Measurements from ENCODE around the gene SPECC1.

The SPECC1 gene

DNA sequence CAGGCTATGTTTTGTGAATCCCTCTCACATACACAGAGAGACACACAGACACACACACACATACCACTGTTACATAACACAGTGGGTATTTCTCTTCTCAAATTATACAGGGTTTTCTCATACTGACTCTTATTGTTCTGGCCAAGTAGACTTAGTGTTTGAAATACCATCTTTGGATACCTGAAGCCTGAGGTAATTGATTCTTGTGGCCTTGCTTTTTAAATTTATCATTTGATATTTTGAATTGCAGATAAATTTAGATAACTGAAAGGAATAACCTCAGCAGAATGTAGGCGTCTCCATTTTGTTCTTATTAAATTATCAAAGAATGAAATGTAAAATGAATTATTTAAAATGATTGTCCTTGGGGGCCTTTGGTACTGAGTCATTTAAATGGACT, 234.4 kb downstream of the SPECC1 start:
- H3K4me3 ChIP-seq (ENCODE audit: low read length) = no peak overlapping the region
- DNase-seq (ENCODE audit: low read depth) = peak; percentile 27
- TF ChIP-seq, protein P1, sequence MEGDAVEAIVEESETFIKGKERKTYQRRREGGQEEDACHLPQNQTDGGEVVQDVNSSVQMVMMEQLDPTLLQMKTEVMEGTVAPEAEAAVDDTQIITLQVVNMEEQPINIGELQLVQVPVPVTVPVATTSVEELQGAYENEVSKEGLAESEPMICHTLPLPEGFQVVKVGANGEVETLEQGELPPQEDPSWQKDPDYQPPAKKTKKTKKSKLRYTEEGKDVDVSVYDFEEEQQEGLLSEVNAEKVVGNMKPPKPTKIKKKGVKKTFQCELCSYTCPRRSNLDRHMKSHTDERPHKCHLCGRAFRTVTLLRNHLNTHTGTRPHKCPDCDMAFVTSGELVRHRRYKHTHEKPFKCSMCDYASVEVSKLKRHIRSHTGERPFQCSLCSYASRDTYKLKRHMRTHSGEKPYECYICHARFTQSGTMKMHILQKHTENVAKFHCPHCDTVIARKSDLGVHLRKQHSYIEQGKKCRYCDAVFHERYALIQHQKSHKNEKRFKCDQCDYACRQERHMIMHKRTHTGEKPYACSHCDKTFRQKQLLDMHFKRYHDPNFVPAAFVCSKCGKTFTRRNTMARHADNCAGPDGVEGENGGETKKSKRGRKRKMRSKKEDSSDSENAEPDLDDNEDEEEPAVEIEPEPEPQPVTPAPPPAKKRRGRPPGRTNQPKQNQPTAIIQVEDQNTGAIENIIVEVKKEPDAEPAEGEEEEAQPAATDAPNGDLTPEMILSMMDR (conservative IDR thresholded peaks at IDR 0.05; ENCODE audit: low read length) = no peak

DNA sequence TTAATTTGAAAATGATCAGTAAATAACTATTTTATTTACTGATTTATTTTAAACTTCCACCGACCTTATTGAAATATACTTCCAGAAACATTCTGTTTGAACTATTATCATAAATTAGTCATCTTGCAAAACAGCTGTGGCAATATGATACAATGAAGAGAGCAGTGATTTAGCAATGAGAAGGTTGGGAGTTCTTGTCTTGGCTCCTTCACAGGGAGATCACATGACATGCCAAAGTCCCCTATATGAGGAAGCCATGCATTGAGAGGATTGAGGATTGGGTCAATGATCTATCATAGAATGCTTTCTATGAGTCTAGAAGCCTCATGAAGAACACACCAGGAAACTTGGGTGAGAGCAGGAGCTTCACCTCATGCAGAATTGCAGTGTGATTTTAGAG, 235.5 kb downstream of the SPECC1 start:
- no peak for DNase-seq (ENCODE audit: low read depth)
- TF ChIP-seq, protein P1 (conservative IDR thresholded peaks at IDR 0.05; ENCODE audit: low read length) = no peak
- no peak overlapping the region for H3K4me3 ChIP-seq (ENCODE audit: low read length)

DNA sequence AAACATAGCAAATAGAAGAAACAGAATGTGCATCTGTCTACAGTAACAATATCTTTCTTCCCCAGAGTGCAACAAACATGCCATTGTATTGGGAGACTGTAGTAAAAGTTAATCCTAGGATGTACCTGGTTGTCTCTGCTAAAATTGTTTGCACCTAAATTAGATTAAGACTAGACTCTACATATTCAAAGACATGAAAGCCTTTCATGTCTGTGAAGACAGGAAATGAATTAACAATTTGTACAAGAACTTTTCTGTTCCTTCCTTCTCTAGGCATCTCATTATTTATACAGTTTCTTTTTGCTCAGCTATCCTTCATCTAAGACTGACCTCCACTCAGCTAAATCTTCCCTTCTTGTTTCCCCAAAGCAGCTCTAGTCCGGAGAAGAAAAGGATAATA, 237.5 kb downstream of the SPECC1 start:
- no peak for DNase-seq (ENCODE audit: low read depth)
- TF ChIP-seq, protein P1 (conservative IDR thresholded peaks at IDR 0.05; ENCODE audit: low read length) = no peak
- no peak overlapping the region for H3K4me3 ChIP-seq (ENCODE audit: low read length)

DNA sequence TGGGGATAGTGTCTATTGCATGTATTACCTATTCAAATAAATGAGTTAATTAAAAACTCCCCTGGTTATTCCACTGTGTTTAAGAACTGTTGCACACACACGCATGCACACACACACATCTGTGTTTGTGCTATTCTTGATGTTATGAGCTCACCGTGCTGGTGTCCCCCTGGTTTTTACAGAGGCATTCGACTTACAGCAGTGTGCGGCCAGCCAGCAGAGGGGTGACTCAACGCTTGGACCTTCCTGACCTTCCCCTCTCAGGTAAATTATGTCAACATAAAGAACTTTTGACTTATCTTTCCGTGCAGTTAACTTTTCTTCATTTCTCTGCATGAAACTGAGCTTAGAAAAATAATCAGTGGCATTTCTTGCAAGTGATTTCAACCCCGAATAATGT, 244.2 kb downstream of the SPECC1 start:
- DNase-seq (ENCODE audit: low read depth) = no peak
- TF ChIP-seq, protein P1 (conservative IDR thresholded peaks at IDR 0.05; ENCODE audit: low read length) = no peak
- H3K4me3 ChIP-seq (ENCODE audit: low read length) = no peak overlapping the region

DNA sequence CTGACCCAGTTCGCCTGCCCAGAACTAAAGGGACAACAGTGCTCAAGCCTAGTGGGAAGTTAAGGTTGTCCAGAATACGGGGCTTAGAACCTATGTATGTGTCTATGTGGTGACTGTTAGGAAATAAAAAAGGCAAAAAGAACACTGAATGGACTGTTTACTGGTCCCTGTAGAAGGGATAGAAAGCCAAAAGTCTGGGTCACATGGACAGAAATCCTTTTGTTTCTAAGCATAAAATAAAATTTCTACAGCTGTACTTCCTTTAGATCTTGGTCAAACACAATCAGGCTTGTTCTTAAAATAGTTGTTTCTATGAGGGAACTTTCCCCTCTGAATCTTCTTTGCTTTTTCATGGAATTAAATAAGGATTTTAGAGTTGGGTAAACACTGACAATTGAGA, 245.4 kb downstream of the SPECC1 start:
- no peak for DNase-seq (ENCODE audit: low read depth)
- no peak overlapping the region for H3K4me3 ChIP-seq (ENCODE audit: low read length)
- TF ChIP-seq, protein P1 (conservative IDR thresholded peaks at IDR 0.05; ENCODE audit: low read length) = no peak

DNA sequence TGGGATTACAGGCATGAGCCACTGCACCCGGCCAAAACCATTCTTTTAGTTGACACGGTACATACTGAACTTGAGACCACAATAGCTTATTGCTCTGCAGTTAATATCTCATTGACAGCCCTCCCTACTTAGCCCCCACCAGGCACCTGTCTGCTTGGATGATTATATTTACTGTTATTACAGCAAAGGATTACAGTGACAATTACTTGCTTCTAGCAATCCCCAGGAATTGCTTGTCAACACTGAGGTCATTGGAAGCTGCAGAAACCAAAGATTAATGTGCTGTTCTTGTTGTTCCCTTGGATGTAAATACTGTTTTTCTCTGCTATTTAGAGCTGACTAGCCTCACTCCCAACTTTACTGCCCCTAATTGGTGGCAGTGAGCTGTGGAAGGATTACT, 247.0 kb downstream of the SPECC1 start:
- TF ChIP-seq, protein P1 (conservative IDR thresholded peaks at IDR 0.05; ENCODE audit: low read length) = no peak
- no peak overlapping the region for H3K4me3 ChIP-seq (ENCODE audit: low read length)
- no peak for DNase-seq (ENCODE audit: low read depth)

DNA sequence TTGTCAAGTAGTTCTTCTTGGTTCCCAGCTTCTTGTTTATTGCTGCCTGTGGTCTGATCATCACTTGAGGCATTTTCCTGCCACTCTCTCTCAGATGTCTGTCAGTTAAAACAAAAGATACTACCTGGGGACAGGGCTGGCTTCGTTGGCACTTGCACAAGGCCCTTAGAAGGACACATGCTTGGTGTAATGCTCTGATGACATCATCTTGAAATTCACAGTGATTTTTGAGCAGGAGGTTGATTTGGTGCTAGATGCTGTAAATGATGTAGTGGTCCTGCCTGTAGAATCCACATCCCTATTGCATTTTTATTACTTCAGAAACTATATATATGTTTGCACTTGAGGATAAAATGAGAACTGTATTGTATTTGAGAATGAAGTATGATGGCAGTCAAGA, 247.8 kb downstream of the SPECC1 start:
- no peak for DNase-seq (ENCODE audit: low read depth)
- TF ChIP-seq, protein P1 (conservative IDR thresholded peaks at IDR 0.05; ENCODE audit: low read length) = no peak
- no peak overlapping the region for H3K4me3 ChIP-seq (ENCODE audit: low read length)

Data from AG10803 (cell line).